GM19240 (cell line): ENCODE data around the gene RNASEH2A.

Source experiments
- DNase-seq: peaks from one replicate; pipeline ENCODE4 v3.0.0; 2011; ENCODE audit warnings: low spot score; ENCODE audit not compliant: insufficient read length

The RNASEH2A gene

DNA sequence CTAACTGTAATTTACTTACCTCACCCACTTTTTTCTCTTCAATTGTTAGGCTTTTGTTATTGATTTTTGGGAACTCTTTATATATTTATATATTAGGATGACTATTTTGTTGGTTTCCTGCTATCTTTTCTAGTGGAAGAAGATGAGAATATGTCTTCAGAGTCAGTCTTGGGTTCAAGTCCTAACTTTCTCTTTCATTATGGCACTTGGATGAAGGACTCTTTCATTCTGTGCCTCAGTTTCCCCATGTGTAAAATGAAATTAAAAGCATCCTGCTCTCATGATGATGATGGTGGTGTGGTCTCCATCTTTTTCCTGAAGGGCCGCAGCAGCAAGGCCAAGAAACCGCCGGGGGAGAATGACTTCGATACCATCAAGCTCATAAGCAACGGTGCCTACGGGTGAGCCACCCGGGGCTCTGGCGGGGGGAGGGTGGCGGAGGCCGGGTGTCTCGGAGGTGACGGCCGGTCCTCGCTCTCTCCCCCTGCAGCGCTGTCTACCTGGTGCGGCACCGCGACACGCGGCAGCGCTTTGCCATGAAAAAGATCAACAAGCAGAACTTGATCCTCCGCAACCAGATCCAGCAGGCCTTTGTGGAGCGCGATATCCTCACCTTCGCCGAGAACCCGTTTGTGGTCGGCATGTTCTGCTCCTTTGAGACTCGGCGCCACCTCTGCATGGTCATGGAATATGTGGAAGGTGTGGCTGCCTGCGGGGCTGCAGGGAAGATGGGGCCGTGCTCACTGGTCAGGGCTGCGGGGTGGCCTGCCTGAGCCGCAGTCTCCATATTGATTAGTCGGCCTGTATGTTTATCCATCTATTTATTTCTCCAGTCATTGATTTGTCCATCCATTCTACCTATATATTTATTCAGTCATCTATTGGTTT, 51.9 kb downstream of the RNASEH2A start:
- DNase-seq: no peak

DNA sequence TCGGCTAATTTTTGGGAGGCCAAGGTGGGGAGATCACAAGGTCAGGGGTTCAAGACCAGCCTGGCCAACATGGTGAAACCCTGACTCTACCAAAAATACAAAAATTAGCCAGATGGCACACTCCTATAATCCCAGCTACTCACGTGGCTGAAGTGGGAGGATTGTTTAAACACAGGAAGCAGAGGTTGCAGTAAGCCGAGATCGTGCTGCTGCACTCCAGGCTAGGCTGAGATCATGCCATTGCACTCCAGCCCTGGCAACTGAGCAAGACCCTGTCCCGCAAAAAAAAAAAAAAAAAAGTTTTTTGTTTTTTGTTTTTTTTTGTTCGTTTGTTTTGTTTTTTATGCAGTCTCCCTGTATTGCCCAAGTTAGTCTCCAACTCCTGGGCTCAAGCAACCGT, 53.2 kb downstream of the RNASEH2A start:
- DNase-seq: no peak
